Hypothalamus (tissue), 51 donors: ENCODE measurements around the gene KCNQ1.

Experiments
- DNase-seq, 51 donors: peaks; one replicate each; lab custom pipeline; 2025; lab: John Stamatoyannopoulos, UW

Gene KCNQ1

DNA sequence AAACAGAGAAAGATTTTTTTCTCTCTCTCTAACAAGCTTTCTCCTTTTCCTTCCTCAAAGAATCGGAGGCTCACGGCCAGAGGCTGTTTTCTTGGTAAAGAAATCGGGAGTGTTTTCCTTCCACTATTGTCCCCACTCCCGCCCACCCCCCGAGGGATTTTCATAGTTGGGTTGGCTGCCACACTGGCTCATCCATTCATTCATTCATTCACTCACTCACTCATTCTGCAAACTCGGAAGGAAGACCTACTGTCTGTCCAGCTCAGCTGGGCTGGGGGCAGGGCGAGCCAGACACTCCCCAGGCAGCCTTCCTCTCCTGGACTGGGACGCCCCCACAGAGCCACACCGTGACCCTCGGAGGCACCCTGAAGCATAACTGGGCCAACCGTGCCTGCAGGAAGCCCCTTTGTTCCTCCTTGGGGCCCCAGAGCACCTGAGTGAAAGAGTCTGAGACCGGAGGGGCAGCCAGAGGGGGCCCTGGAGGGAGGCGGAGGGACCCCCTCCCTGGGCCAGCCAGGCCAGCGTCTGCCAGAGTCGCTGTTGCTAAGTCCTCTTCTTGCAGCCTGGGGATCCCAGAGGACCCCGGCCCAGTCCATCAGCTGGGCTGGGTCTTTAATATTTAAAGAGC is 423.8 kb downstream of the KCNQ1 start:
- DNase-seq, result peak in 9 of 51 donors; percentile 29 to 74 (median 48)

DNA sequence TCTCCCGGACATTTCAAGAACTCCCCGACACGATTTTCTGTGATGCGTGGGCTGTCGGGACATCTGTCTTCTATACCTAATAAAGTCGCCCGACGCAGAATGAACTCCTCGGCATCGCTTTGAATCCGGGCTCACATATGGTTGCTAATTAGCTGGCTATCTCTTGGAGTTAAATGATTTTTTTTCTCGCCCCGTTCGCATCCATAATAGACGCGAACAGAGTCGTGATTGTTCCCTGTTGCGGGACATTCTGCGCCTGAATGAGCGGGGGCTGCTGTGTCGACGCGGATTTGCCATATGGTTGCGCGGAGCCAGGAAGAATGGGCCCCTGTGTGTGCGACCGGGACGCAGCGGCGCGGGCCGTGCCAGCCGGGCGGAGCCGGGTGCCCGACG is 424.3 kb downstream of the KCNQ1 start:
- peak in 36 of 51 donors; percentile 27 to 84 (median 64) for DNase-seq

DNA sequence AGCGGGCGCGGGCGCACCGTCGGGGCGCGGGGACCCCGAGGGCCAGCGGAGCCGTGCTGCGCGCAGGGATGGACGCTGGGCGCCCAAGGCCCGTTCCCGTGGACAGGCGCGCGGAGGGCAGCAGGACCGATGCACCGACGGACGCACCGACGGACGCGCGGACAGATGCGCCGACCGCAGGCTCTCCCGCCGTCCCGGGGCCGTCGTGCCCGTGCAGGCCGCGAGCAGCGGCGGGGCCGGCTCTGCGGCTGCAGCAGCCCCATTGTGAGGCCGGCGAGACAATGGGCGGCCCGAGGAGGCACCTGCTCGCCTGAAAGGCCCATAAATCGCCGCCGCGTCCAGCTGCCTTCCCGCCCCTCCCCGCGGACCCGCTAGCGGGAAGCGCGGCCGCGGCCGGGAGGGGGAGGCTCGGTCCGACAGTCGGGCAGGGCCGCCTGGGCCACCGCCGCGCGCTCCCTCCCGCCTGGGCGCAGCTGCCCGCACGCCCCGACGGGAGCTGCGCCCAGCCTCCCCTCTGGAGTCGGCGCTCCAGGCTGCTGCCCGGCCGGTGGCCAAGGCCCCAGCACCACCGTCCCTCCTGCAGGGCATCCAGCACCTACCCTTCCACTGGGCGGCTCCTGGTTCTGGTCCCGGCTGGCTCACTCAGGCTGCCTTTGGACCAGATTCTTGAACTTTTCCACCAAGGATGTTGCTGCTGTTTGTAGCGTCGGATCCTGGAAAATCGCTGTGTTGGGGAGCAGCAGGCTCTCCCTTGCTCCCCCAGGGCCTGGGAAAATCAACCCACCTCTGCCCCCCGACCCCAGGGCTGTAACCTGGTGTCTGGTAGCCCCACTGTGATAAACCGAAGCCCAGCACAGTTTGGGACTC is 425.0 kb downstream of the KCNQ1 start:
- DNase-seq, result peak in 13 of 51 donors; percentile 20 to 64 (median 47)

DNA sequence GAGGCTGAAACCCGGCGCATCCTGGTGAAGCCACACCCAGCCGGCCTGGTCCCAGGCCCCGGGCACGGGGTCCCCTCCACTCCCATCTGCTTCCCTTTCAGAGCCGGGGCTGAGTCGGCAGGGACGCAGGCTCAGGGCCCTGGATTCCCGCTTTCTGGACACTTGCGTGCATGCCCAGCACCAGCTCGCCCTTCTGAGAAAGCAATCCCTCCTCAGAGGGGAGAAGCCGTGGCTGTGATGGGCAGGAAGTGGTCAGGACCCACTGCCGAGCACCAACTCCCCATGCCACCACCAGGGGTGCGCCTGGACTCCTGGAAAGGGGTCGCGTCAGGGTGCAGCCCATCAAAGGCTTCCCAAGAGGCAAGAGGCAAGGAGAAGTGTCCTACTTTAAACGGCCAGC is 425.7 kb downstream of the KCNQ1 start:
- no peak for DNase-seq

DNA sequence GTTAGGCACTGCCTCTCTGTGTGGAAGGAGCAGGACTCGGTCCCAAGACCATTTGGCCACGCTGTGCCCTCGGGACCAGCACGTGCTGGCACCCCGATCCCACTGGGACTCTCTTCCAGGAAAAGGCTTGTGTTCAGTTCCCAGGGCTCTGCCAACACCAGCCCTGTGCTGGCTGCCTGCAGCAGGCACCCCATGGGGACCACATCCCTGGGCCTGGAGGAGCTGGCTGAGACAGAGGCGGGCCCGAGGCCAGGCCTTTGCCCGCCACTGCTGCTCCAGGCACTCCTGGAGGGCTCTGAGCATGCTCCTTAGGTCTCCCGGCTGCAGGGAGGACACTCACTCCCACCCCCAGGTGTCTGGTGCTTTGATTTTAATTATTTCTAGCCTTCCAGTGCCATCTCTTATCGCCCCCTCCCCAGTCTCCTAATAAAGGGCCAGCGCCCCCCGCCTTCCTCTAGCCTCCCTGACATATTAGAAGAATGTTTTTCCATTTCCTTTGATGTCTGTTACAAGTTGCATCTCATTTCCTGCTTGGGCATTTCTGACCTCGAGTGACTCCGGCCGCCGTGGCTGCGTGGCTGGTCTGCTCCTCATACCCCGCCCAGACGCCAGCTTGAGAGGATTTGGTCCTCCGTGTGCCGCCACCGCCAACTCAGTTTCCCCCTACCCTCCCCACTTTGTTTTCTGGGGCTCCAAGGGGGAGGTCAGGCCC is 426.3 kb downstream of the KCNQ1 start:
- peak in 1 of 51 donors; percentile 23 for DNase-seq

DNA sequence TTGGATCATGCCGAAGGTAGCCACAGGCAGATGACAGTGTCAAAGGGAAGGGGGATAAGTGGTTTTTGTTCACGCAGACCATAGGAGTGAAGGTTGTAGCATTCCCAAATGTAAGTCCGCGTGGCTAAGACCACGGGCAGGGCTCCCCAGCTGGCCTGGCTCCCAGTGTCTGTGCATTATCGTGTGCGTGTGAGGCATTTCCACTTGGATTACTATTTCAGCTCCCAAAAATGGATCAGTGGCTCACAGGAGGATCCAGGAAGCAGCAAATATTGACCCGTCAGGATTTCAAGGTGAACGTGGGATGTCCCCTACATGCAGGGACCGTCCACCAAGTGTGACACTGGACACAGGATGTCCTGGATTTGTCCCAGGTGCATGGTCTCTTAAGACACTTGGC is 430.2 kb downstream of the KCNQ1 start:
- no peak for DNase-seq

DNA sequence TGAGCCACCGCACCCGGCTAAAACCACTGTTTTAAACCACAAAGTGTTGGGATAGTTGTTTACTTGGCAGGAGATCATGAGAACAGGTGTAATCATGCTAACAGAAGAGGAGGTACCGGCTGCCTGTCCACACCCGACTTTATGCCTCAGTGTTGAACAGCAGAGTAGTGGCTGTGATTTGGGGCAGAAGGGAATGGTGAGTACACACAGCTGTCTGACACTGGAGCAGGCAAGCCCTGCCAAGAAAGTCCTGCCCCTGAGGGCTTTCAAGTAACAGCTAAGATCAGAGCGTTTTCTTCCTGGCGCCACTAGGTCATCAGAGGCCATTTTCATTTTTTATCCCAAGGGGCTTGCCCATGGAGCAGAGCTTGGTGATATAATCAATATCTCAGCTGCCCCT is 432.7 kb downstream of the KCNQ1 start:
- DNase-seq, result no peak

DNA sequence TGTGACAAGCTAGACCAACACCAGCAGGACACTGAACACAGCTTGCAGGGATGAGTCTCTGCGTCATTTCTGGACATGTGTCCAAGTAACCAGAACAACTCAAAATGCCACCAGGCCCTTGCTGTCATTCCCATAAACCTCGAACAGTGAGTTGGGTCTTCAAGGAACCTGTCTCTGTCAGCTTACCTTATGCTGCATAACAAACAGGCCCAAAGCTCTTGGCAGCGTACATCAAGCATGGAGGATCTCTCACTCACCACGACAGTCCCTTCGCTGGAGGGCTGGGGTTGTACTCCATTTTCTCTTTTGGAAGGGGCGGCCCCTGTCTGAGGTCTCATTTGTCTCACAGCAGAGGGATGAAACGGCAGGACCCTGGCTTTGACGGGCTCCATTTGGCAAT is 434.0 kb downstream of the KCNQ1 start:
- no peak for DNase-seq

DNA sequence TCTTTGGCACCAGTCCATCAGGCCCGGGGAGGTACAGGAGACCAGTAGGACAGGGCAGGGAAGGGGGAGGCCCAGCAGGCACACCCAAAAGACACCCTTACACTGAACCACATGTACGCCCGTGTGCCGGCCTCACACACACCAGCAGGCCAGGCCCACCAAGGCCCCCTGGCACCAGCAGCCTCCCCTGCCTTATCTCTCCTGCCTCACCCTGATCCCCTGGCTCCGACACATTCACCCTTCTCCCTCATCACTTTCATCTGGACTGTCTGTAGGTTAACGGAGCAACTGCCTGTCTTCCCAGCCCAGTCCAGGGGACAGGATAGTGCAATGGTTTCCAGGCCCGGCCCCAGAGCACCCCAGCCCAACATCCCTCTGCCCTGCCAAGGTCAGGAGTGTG is 435.8 kb downstream of the KCNQ1 start:
- DNase-seq, result no peak

DNA sequence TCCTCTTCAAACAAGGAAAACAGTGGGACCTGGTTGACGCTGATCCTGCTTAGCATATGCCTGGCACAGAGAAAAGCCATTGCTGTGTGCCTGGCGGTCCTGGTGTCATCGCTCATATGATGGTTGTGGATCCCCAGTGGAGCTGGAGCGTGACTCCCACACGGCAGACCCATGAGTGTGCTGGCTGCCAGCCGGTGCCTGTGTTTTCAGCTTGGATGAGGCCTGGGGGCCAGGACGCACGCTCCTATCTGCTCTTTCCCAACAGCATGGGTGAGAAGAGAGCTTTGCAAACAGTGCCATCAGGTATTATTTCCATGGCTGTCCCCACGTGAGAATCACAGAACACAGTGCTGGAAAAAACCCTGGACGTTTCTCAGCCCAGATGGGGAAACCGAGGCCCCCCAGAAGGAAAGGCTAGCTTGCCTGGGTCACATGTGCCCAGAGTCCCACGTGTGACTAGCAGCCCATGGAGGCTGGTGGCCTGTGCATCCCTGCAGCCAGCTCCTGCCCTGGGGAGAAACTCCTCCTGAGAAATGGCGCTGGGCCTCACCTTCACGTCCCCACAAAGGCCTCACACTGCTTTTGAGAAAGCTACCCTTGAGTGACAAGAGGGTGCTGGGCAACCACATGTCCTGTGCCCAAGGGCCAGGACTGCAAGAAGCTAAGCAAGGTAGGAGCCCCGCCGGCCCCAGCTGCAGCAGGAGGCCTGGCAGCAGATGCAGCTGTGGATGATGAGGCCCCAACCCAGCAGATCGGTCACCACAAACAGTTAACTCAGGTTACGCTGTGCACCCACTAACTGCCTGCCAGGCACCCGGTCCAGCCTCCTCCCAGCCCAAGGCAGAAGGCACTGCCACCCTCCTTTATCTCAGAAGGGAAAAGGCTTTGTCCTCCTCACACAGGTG is 436.5 kb downstream of the KCNQ1 start:
- DNase-seq, result no peak

DNA sequence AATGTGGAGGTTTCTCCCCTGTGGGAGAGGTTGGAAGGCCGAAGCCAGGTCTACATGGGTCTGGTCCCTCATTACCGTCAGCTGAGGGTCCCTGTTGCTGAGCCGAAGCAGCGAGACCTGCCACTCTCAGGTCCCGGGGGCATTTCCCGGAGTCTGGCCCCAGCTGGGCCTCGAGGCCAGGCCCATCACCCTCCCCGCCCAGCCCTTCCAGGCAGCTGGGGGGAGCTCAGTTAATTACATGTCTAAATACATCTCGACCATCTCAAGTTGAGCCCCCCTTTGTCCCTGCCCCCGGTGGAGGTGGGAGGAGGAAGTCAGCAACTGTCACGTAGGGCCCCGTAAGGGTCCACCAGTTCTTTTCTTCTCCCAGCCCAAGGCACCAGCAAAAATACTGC is 437.2 kb downstream of the KCNQ1 start:
- no peak for DNase-seq

DNA sequence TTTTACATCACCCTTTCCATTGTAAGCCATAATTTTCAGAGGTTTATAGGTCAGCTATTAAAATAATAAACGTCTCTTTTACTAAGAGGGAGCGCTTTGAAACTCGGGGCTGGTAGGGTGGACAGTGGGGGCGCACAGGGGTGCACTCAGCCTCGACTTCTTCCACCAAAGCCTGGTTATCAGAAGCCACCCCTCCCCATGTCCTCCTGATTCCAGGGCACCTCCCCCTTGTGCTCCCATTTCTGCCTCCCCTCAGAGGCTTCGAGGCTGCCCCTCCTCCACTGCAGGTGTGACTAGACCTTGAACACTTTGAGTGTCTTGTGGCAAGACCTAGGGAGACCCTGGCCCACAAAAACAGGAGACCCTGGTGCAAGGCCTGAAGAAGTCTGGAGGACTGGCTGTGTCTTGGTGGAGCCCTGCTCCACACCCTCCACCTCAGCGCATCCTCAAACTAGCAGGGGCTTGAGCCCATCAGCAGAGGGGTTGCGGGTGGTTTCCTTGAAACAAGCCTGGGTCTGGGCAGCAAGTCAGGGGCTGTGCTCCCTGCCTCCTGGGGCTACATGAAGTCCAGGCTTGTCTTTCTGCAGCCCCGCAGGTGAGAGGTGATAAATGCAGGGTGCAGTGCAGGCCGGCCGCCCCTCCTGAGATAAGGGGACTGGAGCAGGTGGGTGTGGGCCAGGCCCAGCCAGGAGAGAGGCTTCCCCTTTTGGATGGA is 437.7 kb downstream of the KCNQ1 start:
- no peak for DNase-seq

DNA sequence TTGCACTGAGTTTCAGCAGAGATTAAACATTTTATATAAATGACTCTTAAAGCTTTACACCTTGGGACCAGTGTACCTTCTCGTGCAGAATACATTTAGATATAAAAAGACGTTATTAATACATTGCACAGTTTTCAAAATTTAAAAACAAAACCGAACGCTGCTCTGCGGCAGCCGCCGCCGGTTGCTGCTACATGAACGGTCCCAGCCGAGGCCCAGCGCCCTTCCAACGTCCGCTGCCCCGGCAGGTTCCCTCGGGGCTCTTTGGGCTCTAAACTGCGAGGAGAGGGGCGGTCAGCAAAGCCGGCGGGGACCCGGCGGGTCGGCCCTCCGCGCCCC is 438.8 kb downstream of the KCNQ1 start:
- peak in 1 of 51 donors; percentile 21 for DNase-seq

DNA sequence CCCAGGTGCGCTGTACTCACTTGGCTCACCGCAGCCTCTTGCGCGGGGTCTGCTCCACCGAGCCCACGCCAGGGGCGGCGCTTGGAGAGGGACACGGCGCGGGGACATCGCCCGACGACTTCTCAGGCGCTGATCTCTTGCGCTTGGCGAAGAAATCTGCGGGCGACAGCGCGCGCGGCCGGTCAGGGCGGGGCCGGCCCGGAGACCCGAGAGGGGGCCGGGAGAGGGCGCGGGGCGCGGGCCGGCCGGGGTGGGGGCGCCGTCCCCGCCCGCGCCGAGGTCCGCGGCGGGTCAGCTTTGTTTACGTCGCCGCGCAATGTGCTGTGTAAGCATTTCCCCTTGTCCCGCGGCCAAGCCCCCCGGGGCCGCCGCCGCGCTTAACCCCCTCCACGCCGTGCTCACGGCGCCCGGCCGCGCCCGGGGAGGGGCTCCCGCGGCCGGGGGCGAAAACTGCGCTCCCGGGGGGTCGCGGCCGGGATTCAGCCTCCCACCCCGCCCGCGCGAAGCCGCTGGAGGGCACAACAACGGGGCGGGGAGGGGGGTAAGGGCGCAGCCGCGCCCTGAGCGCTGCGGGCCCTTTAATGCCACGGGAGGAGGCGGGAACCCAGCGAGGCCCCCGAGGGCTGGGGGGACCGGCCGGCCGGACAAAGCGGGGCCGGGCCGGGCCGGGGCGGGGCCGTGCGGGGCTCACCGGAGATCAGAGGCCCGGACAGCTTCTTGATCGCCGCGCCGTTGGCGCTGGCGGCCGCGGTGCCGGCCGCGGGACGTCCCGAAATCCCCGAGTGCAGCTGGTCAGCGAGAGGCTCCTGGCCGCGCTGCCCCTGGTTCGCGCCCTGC is 439.4 kb downstream of the KCNQ1 start:
- peak in 15 of 51 donors; percentile 30 to 56 (median 37) for DNase-seq

DNA sequence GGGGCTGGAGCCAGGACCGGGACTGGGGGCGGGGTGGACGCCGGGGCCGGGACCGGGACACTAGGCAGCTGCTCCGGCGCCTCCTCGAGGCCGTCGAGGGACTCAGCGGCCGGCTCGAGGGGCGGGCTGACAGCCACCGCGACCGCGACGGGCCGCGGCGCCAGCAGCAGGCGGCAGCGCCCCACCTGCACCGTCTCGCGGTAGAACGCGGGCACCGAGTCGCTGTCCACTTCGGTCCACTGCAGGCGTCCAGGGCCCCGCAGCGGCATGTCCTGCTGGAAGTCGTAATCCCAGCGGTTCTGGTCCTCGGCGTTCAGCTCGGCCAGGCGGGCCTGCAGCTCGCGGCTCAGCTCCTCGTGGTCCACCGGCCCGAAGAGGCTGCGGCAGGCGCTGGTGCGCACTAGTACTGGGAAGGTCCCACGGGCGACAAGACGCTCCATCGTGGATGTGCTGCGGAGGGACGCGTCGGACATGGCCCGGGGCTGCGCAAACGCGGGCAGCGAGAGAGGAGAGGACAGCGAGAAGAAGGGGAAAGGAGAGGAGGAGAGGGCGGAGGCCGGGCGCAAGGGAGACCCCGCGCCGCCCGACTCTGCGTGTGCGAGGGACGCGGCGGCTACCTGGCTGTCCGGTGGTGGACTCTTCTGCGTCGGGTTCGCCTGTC is 440.3 kb downstream of the KCNQ1 start:
- DNase-seq, result peak in 32 of 51 donors; percentile 15 to 81 (median 52)

DNA sequence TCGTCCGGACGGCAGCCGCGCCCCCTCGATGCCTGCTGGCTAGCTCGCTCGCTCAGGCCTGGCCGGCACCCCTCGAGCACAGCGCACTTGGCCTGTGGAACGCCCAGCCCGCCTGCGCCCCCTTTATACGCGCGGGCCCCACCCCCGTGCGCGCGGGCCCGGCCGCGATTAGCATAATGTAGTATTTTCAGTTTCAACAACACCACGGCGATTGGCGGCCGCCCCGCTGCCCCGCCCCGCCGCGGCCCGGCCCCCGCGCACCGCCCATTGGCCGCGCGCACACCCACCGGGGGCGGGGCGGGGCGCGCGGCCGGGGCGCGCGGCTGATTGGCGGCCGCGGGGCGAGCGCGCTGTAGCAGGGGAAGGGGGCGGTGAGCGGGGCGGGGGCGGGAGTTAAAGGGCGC is 440.9 kb downstream of the KCNQ1 start, which contains the start of gene CDKN1C:
CDKN1C (minus strand) TSS at position 98 of the 404 bp plus-strand sequence. CDS start 319 bp downstream, outside the sequence.
- peak in 46 of 51 donors; percentile 39 to 93 (median 80) for DNase-seq

DNA sequence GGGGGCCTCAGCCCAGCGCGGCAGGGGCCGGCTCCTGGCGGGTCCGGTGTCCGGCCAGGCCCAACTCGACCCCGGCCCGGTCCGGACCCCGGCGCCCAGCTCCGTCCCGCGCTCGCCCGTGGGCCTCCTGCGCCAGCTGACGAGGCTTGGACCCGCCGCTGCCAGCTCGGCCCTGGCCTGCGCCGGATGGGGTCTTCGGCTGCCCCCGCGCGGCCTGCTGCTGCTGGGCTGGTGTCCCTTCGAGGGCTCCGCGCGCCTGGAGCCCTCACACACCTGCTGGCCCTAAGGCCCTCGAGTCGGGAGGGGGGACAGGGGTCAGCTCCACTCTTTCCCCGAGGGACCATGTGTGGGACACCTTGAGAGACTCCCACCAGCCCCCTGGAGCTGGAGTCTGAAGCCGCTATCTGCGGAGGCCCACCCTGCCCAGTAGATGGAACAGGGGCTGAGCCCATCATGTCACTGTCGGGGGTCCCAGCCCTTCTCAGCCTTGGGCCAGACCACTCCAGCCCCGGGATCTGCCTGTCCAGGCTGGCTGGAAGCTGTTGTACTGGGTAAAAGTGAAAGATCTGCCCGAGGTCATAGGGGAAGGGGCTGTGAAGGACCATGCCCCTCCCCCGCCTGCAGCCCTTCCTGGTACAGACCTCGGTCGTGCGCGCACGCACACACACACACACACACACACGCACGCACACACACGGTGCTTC is 441.5 kb downstream of the KCNQ1 start:
- peak in 15 of 51 donors; percentile 40 to 74 (median 65) for DNase-seq

DNA sequence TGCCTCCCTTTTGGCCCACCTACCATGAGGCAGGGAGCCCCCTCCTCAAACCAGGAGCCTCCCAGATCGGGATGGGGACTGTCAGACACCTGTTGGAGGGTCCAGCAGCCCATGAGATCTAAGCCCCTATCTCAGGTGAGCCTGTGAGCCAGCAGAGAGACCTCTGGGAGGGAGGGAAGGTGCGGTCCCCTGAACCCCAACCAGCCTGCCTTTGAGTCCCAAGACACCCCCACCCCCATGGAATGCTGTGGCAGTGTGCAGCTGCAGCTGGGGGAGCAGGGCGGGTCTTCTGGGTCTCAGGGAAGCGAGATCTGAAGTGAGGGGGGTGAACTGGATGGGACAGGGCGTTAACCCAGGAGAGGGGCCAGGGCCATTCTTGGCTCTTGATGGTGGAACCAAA is 442.1 kb downstream of the KCNQ1 start:
- no peak for DNase-seq
